GM12874 (cell line): Measurements from ENCODE around the gene BRSK1.

ENCODE experiments used
- CTCF ChIP-seq: IDR thresholded peaks from 2 replicates; pipeline ENCODE4 v1.5.1; 2011; ENCODE audit warnings: low read depth, mild to moderate bottlenecking, control low read depth, low read length, moderate library complexity; ENCODE audit not compliant: insufficient read depth

The BRSK1 gene

GRCh38 chr19:55336101-55336500 is 52.3 kb downstream of the BRSK1 start:
- no peak for TF ChIP-seq CTCF

DNA sequence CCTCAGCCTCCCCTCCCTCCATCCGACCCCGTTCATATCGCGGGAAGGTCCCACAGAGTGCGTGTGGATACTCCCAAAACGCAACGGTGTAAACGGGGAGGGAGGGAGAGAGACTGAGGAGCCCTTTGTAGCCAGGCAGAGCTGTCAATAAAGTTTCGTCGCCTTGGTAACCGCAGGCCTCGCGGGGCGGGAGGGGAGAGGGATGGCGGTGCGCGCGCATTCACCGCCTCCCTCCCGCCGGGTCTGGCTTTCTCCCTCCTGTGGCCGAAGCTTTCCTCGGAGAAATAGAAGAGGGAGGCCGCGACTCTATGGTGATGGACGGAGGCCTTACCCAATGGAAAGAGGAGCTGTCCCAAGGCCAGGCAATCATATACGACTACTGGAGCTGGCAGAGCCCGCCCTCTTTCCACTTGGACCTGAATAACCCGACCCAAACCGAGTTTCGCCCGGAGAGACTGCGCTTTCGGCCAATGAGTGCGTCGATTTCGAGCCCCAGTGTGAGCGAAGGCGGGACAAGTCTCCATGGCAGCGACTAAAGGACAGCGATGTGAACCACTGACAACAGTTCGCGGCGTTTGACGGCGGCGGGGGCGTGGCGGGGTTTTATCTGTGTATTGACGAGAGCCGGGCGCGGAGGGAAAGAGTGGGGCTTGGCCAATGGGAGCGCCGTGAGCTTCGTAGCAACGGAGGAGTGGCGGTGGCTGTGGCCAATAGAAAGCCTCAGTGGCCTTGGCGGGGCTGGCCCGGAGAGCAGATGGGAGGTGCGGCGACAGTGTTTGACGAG is 55.5 kb downstream of the BRSK1 start, which contains the start of gene KMT5C:
Gene KMT5C, plus strand, starts transcription at position 772 of the 784 bp plus-strand sequence. CDS start 2,061 bp downstream, outside the sequence.
- 0 out of 2 replicates have a peak, but pooled peaks have one; percentile 2 for TF ChIP-seq CTCF

DNA sequence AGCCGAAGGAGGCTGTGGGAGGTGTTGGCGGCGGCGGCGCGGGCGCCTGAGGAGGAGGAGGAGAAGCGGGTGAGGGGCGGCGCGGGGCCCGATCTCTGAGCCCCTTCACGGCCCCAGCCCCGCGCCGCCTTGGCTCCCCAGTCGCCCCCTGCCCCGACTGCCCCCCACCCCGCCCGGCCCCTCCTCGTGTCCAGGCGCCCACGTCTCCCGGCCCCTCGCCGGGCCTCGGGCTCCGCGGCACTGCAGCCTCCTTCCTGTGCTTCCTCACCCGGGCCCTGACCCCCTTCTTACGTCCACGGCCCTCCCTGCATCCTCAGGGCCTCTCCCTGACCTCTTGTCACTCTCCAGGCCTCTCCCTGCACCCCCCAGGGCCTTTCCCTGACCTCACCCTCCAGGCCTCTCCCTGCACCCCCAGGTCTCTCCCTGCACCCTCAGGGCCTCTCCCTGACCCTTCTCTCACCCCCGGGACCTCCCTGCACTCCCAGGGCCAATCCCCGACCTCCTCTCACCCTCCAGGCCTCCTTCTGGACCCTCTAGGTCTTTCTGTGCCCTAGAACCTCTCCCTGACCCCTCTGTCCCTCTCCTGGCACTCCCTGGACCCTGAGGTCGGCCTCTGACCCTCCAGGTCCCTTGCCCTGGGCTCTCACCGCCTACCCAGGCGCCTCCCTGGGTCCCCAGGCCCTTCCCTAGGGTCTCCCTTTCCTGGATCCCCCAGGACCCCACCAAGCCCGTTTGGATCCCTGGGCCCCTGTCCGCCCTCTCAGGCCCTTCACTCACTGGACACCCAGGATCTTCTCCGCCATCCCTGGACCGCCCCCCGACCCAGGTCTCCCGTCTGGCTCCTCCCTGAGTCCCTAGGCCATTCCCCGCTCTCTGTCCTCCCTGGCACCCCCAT is 56.3 kb downstream of the BRSK1 start:
- no peak for TF ChIP-seq CTCF

DNA sequence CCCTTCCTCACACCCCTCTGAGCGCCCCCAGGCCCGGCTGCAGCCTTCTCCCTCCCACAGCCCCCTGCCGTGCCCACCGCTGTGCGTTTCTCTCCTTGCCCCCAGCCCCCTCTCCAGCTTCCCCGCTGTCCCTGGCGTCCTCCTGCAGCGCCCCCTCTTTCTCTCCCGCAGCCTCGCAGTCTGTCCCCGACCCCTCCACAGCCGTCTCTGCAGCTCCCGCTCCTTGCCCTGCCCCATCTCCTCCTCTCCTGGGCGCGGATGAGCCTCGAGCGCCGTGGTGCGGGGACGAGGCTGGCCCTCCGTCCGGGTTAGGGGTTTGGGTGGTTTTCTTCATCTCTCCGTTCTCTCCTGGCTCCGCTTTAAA is 57.0 kb downstream of the BRSK1 start:
- TF ChIP-seq CTCF, result peak; percentile 35

GRCh38 chr19:55341171-55341588 is 57.4 kb downstream of the BRSK1 start:
- TF ChIP-seq CTCF, result no peak

- TF ChIP-seq CTCF, result no peak
These were observed 58.1 kb downstream of the BRSK1 start for GRCh38 chr19:55341595-55342531.
